Thymus (tissue), 11 donors: Measurements from ENCODE around the gene SNORC. TPM values are rescaled to one million over a fixed set of nuclear protein-coding genes. Genes with fewer than 3 reads are reported as not detected.

ENCODE experiments used
- DNase-seq, 9 donors: peaks; one replicate each; pipeline ENCODE4 v3.0.0-alpha.2; 2013; ENCODE audit warnings: low spot score in 9 of 9, low read depth in 6 of 9, missing footprints in 1 of 9
- H3K27ac ChIP-seq, 2 donors: one replicate each; pipeline ENCODE4 v1.5.1; 2013; ENCODE audit warnings: control low read depth in 1 of 2, low read depth in 1 of 2, low read length in 1 of 2, mild to moderate bottlenecking in 1 of 2, moderate library complexity in 1 of 2
- H3K27me3 ChIP-seq, 2 donors: one replicate each; pipeline ENCODE4 v1.5.1; 2013; ENCODE audit warnings: low read length in 1 of 2; ENCODE audit not compliant: control insufficient read depth in 2 of 2, insufficient read depth in 1 of 2
- H3K36me3 ChIP-seq, 2 donors: one replicate each; pipeline ENCODE4 v1.5.1; 2013; ENCODE audit warnings: low read length in 1 of 2, mild to moderate bottlenecking in 1 of 2, moderate library complexity in 1 of 2; ENCODE audit not compliant: control insufficient read depth in 2 of 2, insufficient read depth in 2 of 2
- H3K4me1 ChIP-seq, 2 donors: one replicate each; pipeline ENCODE4 v1.5.1; 2013; ENCODE audit warnings: low read length in 2 of 2; ENCODE audit not compliant: control insufficient read depth in 2 of 2, insufficient read depth in 2 of 2
- H3K4me3 ChIP-seq, 2 donors: one replicate each; pipeline ENCODE4 v1.5.1; 2013; ENCODE audit warnings: low read length in 2 of 2, control low read depth in 1 of 2, mild to moderate bottlenecking in 1 of 2
- H3K9me3 ChIP-seq, 2 donors: one replicate each; pipeline ENCODE4 v1.5.1; 2013; ENCODE audit warnings: low read length in 1 of 2, mild to moderate bottlenecking in 1 of 2; ENCODE audit not compliant: control insufficient read depth in 2 of 2, insufficient read depth in 1 of 2
- WGBS: extraction: QIAGEN DNeasy Blood & Tissue Kit; methylation state at CpG from one replicate; pipeline ENCODE4 v1.1.7; 2013; 5-methylcytosine and 5-hydroxymethylcytosine counted together
- polyA plus RNA-seq: library from polyadenylated mRNA; stranded (reverse); fragments of 200-250 nt; gene quantifications from one replicate; pipeline ENCODE4 v1.2.3, GENCODE V29; 2013
- total RNA-seq: library from RNA; stranded (reverse); fragments of 120-200 nt; gene quantifications from one replicate; pipeline ENCODE4 v1.2.4, GENCODE V29; 2013
- donor health status: healthy.

Gene SNORC
- total and polyA plus RNA-seq, 2 donors = 1.4 to 5.0 TPM

DNA sequence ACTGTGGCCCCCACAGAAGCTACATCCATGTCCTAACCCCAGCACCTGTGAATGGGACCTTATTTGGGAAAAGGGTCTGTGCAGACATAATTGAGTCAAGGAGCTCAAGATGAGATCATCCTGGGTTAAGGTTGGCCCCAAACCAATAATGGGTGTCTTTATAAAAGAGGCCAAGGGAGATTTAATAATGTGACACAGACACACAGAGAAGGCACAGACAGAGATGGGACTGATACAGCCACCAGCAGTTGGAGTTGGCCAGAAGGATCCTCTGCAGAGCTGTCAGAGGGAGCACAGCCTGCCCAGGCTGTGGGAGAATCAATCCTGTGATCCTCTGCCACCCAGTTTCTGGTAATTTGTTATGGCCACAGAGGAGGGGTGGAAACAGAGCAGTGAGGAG lies 26.0 kb downstream of the SNORC start:
- Histone ChIP-seq H3K4me3 (no peak overlapping the region), H3K27ac (no peak overlapping the region)

GRCh38 chr2:232896720-232897597 lies 26.9 kb downstream of the SNORC start:
- Histone ChIP-seq H3K27me3 (peaks cover 0 to 14% of the 10 kb centered on the region in 2 donors), H3K27ac (no peak overlapping the region), H3K36me3 (no peaks in the 10 kb centered on the region), H3K4me1 (no peaks in the 10 kb centered on the region), H3K9me3 (no peaks in the 10 kb centered on the region), H3K4me3 (no peak overlapping the region)
- no peak for DNase-seq
- 97% methylated on average over 9 of the region's 9 CpGs for WGBS

More for the DNA sequence above, 26.0 kb downstream of the SNORC start:
- H3K36me3 ChIP-seq = no peaks in the 10 kb centered on the region
- DNase-seq = no peak
- H3K9me3 ChIP-seq = no peaks in the 10 kb centered on the region
- peaks cover 0 to 9% of the 10 kb centered on the region in 2 donors for H3K27me3 ChIP-seq
- no peaks in the 10 kb centered on the region for H3K4me1 ChIP-seq

GRCh38 chr2:232897598-232898408 lies 27.7 kb downstream of the SNORC start:
- 96% methylated on average over 24 of the region's 24 CpGs for WGBS

GRCh38 chr2:232898592-232899543 lies 28.8 kb downstream of the SNORC start:
- Histone ChIP-seq H3K27me3 (peaks cover 0 to 17% of the 10 kb centered on the region in 2 donors), H3K4me3 (no peak overlapping the region), H3K4me1 (no peaks in the 10 kb centered on the region), H3K36me3 (no peaks in the 10 kb centered on the region), H3K9me3 (no peaks in the 10 kb centered on the region), H3K27ac (no peak overlapping the region)
- no peak for DNase-seq
- WGBS = 94% methylated on average over 18 of the region's 18 CpGs

More at GRCh38 chr2:232897598-232898408, 27.7 kb downstream of the SNORC start:
- Histone ChIP-seq H3K36me3 (no peaks in the 10 kb centered on the region), H3K27ac (no peak overlapping the region), H3K4me3 (no peak overlapping the region), H3K4me1 (no peaks in the 10 kb centered on the region), H3K27me3 (peaks cover 0 to 17% of the 10 kb centered on the region in 2 donors), H3K9me3 (no peaks in the 10 kb centered on the region)
- no peak for DNase-seq

DNA sequence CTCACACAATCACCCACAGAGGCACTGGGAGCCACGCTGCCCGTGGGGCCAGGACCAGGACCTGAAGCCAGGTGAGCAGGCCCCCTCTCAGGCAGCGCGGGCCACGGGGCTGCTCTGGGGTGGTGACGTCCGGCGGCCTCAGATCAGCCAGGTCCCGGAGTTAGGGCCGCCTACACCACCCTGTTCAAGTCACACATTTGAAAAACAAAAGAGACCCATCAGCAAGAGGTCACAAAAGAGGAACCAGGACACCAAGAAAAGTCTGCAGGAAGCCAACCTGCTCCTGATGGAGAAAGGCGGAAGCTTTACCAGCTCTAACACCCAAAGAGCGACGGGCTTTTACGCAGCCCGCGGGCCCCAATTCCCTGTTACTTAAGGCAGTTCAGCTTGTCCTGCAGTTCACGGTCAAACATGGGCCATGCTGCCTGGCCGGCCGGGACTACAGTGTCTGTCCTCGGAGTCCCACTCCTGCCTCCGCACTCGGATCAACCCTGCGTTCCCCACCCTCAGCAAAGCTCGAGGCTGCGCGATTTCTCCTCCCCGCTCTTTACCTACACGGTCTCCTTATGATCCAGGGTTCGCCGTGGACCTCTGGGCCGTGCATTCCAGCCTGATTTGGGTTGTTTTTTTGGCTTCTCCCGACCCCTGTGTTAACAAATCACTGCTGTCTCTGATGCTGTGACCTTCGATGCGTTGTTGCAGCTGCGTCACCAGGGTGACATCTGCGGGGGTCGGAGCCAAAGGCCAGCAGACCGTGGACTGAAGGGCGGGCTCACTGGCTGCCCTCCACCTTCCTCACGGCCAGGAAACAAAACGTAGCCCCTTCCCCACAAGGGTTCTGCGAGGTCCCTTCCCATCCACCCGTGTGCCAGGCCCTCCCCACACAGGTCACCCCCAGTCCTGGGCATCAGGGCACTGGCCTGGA lies 31.0 kb downstream of the SNORC start:
- H3K27ac ChIP-seq = no peak overlapping the region
- H3K4me1 ChIP-seq = no peaks in the 10 kb centered on the region
- no peaks in the 10 kb centered on the region for H3K36me3 ChIP-seq
- DNase-seq = no peak
- H3K4me3 ChIP-seq = no peak overlapping the region
- WGBS = 74% methylated on average over 43 of the region's 43 CpGs
- H3K27me3 ChIP-seq = peaks cover 0 to 17% of the 10 kb centered on the region in 2 donors
- H3K9me3 ChIP-seq = peaks cover 0 to 2% of the 10 kb centered on the region in 2 donors

DNA sequence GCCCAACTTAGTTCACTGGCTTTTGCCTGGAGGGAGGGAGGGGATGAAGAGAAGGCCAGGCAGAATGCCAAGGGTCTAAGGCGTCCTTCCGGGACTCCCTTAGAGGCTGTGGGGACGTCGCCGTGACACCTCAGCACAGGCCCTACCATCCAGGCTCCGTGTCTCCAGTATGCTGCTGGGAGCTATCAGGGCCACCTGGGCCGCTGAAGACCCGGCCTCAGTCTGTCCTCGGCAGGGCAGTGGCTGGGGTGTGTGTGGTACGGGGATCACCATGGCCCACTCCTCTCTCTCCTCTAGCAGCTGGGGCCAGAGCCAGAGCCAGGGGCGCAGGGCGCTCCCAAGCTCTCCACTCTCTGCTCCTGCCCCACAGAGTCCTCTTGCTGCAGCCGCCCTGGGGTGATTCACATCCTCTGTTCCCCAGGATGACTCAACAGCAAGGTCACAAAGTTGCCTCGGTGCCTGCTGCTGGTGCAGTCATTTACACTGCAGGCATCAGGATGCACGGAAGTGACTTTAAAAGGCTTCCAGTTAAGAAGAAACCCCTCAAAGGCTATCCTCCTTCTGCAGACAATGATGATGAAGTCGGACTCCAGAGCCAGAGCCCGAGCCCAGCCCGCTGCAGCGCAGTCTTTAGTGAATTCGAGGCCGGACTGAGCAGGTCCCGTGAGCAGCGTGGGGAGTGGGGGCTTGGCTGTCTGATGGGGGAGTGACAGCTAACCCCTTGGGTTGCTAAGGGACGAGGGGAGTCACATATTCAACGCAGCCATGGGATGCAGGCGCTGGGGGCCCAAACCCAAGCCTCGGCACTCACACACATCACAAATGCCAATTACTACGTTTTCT lies 31.9 kb downstream of the SNORC start:
- Histone ChIP-seq H3K27me3 (peaks cover 0 to 17% of the 10 kb centered on the region in 2 donors), H3K4me3 (no peak overlapping the region), H3K27ac (no peak overlapping the region), H3K36me3 (no peaks in the 10 kb centered on the region), H3K9me3 (peaks cover 0 to 2% of the 10 kb centered on the region in 2 donors), H3K4me1 (no peaks in the 10 kb centered on the region)
- DNase-seq = no peak
- WGBS = 92% methylated on average over 28 of the region's 28 CpGs

GRCh38 chr2:232903989-232904388 lies 33.9 kb downstream of the SNORC start:
- DNase-seq = no peak
- WGBS = 89% methylated on average over 9 of the region's 9 CpGs
- Histone ChIP-seq H3K9me3 (peaks cover 0 to 2% of the 10 kb centered on the region in 2 donors), H3K4me3 (no peak overlapping the region), H3K36me3 (no peaks in the 10 kb centered on the region), H3K27ac (no peak overlapping the region), H3K27me3 (peaks cover 0 to 17% of the 10 kb centered on the region in 2 donors), H3K4me1 (no peaks in the 10 kb centered on the region)
